Erythroblast (primary cell): ENCODE data around the gene PPP1R10.

ENCODE experiments used
- GATA1 ChIP-seq: IDR thresholded peaks from 2 replicates; pipeline ENCODE4 v1.6.1; 2011; ENCODE audit warnings: low read depth, mild to moderate bottlenecking, control low read depth, low read length, moderate library complexity
- POLR2A ChIP-seq: IDR thresholded peaks from 2 replicates; pipeline ENCODE4 v1.6.1; 2011; ENCODE audit warnings: mild to moderate bottlenecking, low read length

DNA sequence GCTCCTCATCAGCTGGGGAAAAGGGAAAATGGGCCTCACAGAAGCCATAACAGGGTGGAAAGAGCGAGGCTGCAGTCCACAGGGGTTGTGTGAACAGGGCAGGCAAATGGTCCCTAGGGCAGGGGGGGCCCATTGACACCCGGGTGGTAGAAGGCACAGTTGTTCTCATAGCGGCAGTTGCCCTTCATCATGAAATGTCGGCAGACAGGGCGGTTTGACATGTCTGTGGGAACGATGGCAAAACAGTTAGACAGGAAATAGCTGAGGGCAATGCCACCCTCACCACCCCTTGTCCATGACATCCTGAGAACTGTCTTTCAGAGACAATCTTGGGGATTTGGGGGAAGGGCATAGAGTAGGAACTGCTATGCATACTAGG, 15.6 kb downstream of the PPP1R10 start:
- TF ChIP-seq POLR2A, result no peak
- TF ChIP-seq GATA1, result no peak
